Activated CD8-positive, alpha-beta memory T cell treated with anti-CD3 and anti-CD28 coated beads for 4 hours (primary cell): ENCODE data around the gene ZNF394.
"Not testable (repeated sequence)": the region's sequence is repeated elsewhere in the genome, so short reads cannot be mapped to it uniquely, and the experiment has no call there.

Experiments
- DNase-seq, 2 donors: peaks; one replicate each; pipeline ENCODE4 v3.0.0-alpha.2; 2020; ENCODE audit warnings: low read depth in 2 of 2

The ZNF394 gene

GRCh38 chr7:99499721-99500636 lies at the start of gene ZNF394:
ZNF394 (minus strand) TSS chr7:99500281; CDS start chr7:99500093, 188 bp downstream.
- DNase-seq = peak; percentile 78 to 81

- DNase-seq = not testable (repeated sequence)
These were observed 49.5 kb upstream of the ZNF394 start for GRCh38 chr7:99549545-99549944.

- not testable (repeated sequence) for DNase-seq
These were observed 45.2 kb upstream of the ZNF394 start for GRCh38 chr7:99545308-99545707.

GRCh38 chr7:99543916-99544315 lies 43.8 kb upstream of the ZNF394 start:
- DNase-seq = no peak

GRCh38 chr7:99543081-99543671 lies 43.1 kb upstream of the ZNF394 start:
- DNase-seq = no peak

- no peak for DNase-seq
These were observed 41.1 kb upstream of the ZNF394 start for GRCh38 chr7:99541212-99541611.

GRCh38 chr7:99540542-99540941 lies 40.5 kb upstream of the ZNF394 start:
- no peak for DNase-seq

- DNase-seq = no peak
These were observed 39.2 kb upstream of the ZNF394 start for GRCh38 chr7:99539213-99539811.

GRCh38 chr7:99535667-99536066 lies 35.6 kb upstream of the ZNF394 start:
- DNase-seq = no peak

- no peak for DNase-seq
These were observed 31.3 kb upstream of the ZNF394 start for GRCh38 chr7:99531354-99531765.

GRCh38 chr7:99525713-99526440 lies 25.8 kb upstream of the ZNF394 start:
- DNase-seq = no peak

GRCh38 chr7:99521399-99521798 lies 21.3 kb upstream of the ZNF394 start:
- no peak for DNase-seq

GRCh38 chr7:99514050-99514449 lies 14.0 kb upstream of the ZNF394 start:
- DNase-seq = no peak

GRCh38 chr7:99505324-99505662 lies 5.2 kb upstream of the ZNF394 start:
- no peak for DNase-seq

GRCh38 chr7:99504603-99505323 lies 4.7 kb upstream of the ZNF394 start, which contains the start of gene ZKSCAN5:
ZKSCAN5 (plus strand) TSS chr7:99504662; CDS start chr7:99506045, 1,383 bp downstream.
- DNase-seq = peak; percentile 92 to 96

- no peak for DNase-seq
These were observed 4.2 kb upstream of the ZNF394 start for GRCh38 chr7:99504281-99504602.

- DNase-seq = not testable (repeated sequence)
These were observed 1.2 kb upstream of the ZNF394 start for GRCh38 chr7:99501236-99501635.

- no peak for DNase-seq
These were observed 542 bp upstream of the ZNF394 start for GRCh38 chr7:99500637-99501009.

- no peak for DNase-seq
These were observed 735 bp downstream of the ZNF394 start for GRCh38 chr7:99499371-99499720.

GRCh38 chr7:99498546-99498944 lies 1.5 kb downstream of the ZNF394 start:
- no peak for DNase-seq

- no peak for DNase-seq
These were observed 2.1 kb downstream of the ZNF394 start for GRCh38 chr7:99497766-99498545.
